K562 (cell line): Measurements from ENCODE around the gene MCM3. TPM values are rescaled to one million over a fixed set of nuclear protein-coding genes. Genes with fewer than 3 reads are reported as not detected.

Experiments used
- ATF2 ChIP-seq: sonication (generic); formaldehyde crosslinking; IDR thresholded peaks from 2 replicates; pipeline ENCODE4 v1.8.1; 2022; ENCODE audit warnings: missing genetic modification reagents
- CXXC5 ChIP-seq: fragments of 250-450 bp; sonication (Bioruptor Pico); IDR thresholded peaks from 2 replicates; pipeline ENCODE4 v1.8.0; 2022; ENCODE audit warnings: inconsistent platforms, mild to moderate bottlenecking, moderate library complexity
- ETS2 ChIP-seq: IDR thresholded peaks from 2 replicates; pipeline ENCODE4 v1.6.1; 2016; ENCODE audit warnings: borderline replicate concordance, missing genetic modification characterization, mild to moderate bottlenecking, moderate library complexity, missing compliant biosample characterization; ENCODE audit not compliant: poor library complexity, severe bottlenecking
- GTF2E2 ChIP-seq: fragments of 200-800 bp; sonication (Bioruptor generic); IDR thresholded peaks from 2 replicates; pipeline ENCODE4 v1.6.1; 2016; ENCODE audit warnings: missing genetic modification characterization, missing compliant biosample characterization
- HNRNPL ChIP-seq: fragments of 200-400 bp; formaldehyde crosslinking; IDR thresholded peaks from 2 replicates; pipeline ENCODE4 v1.6.1; 2017; ENCODE audit warnings: low read depth, mild to moderate bottlenecking, low read length
- JUND ChIP-seq, 2 experiments: IDR thresholded peaks; 2 replicates in 1 of 2; 3 replicates in 1 of 2; pipeline ENCODE4 v1.6.1; 2011; ENCODE audit warnings: borderline replicate concordance in 2 of 2, low read depth in 2 of 2, low read length in 2 of 2, improper control_type of control experiment in 1 of 2, missing biosample characterization in 1 of 2, missing genetic modification characterization in 1 of 2, missing genetic modification reagents in 1 of 2
- KLF6 ChIP-seq: fragments of 250-450 bp; sonication (Bioruptor Pico); IDR thresholded peaks from 2 replicates; pipeline ENCODE4 v1.4.0; 2020; ENCODE audit warnings: mild to moderate bottlenecking, moderate library complexity, borderline replicate concordance
- LEF1 ChIP-seq: fragments of 450-650 bp; IDR thresholded peaks from 2 replicates; pipeline ENCODE4 v1.6.1; 2016; ENCODE audit warnings: mild to moderate bottlenecking
- MCM7 ChIP-seq, 2 experiments: fragments of 450-650 bp; IDR thresholded peaks; 2 replicates each; pipeline ENCODE4 v1.6.1; 2016 to 2018
- POLR2H ChIP-seq: IDR thresholded peaks from 2 replicates; pipeline ENCODE4 v1.6.1; 2016; ENCODE audit warnings: missing genetic modification characterization, low read depth, mild to moderate bottlenecking, control low read depth, missing compliant biosample characterization, moderate library complexity
- RBM14 ChIP-seq: fragments of 200-400 bp; formaldehyde crosslinking; IDR thresholded peaks from 2 replicates; pipeline ENCODE4 v1.6.1; 2018; ENCODE audit warnings: low read depth, mild to moderate bottlenecking, low read length, moderate library complexity, borderline replicate concordance; ENCODE audit not compliant: insufficient read depth
- SPI1 ChIP-seq: IDR thresholded peaks from 2 replicates; pipeline ENCODE4 v1.6.1; 2011; ENCODE audit warnings: low read depth, low read length, control low read depth, borderline replicate concordance
- TEAD4 ChIP-seq, 2 experiments: sonication (generic) in 1 of 2; formaldehyde crosslinking in 1 of 2; IDR thresholded peaks; 2 replicates each; pipeline versions ENCODE4 v1.6.1 to v1.8.0; 2012 to 2022; ENCODE audit warnings: borderline replicate concordance in 1 of 2, inconsistent platforms in 1 of 2, low read length in 1 of 2, mild to moderate bottlenecking in 1 of 2, missing genetic modification reagents in 1 of 2
- ZNF766 ChIP-seq: fragments of 200-800 bp; sonication (Bioruptor generic); conservative IDR thresholded peaks from 2 replicates; pipeline ENCODE4 v1.6.1; 2016; ENCODE audit warnings: missing genetic modification characterization, missing compliant biosample characterization
- polyA plus RNA-seq, 8 experiments: library from polyadenylated mRNA; depleted of rRNA in 4 of 8; stranded (reverse) in 5 of 8; unstranded in 3 of 8; fragments of >200 nt; fragmentation: Nextera tagmentation in 2 of 8; fragmentation: Illumina TruSeq in 1 of 8; extraction: Ambion mirVana in 2 of 8; extraction: Trizol in 1 of 8; gene quantifications; 2 replicates each; pipeline versions ENCODE4 v1.2.1 to v1.2.3, GENCODE V29; 2011 to 2014; ENCODE audit warnings: inconsistent platforms in 1 of 8, missing spikeins in 1 of 8
- total RNA-seq, 7 experiments: library from RNA; depleted of rRNA in 6 of 7; stranded (reverse); fragments of >200 nt in 6 of 7; fragmentation: Illumina TruSeq in 2 of 7; extraction: Trizol in 2 of 7; gene quantifications; 2 replicates each; pipeline versions ENCODE4 v1.2.1 to v1.2.3, GENCODE V29; 2011 to 2021; ENCODE audit warnings: low replicate concordance in 1 of 7
- TF ChIP-seq, protein P1 (sequence below), 2 experiments: fragments of 450-650 bp; conservative IDR thresholded peaks; 2 replicates each; pipeline ENCODE4 v1.6.1; 2017; ENCODE audit warnings: mild to moderate bottlenecking in 2 of 2, moderate library complexity in 2 of 2
- TF ChIP-seq, protein P2 (sequence below): fragments of 450-650 bp; IDR thresholded peaks from 2 replicates; pipeline ENCODE4 v1.6.1; 2018; ENCODE audit not compliant: partially characterized antibody
- TF ChIP-seq, protein P3 (sequence below), 2 experiments: IDR thresholded peaks; 2 replicates each; pipeline ENCODE4 v1.6.1; 2011; ENCODE audit warnings: borderline replicate concordance in 1 of 2, control low read depth in 1 of 2, low read depth in 1 of 2, low read length in 1 of 2, mild to moderate bottlenecking in 1 of 2, mixed read lengths in 1 of 2, moderate library complexity in 1 of 2; ENCODE audit not compliant: insufficient read depth in 1 of 2, insufficient read length in 1 of 2, poor library complexity in 1 of 2, severe bottlenecking in 1 of 2; ENCODE audit errors: extremely low read depth in 1 of 2

The MCM3 gene
- total and polyA plus RNA-seq, 9 of the 15 experiments (the other 6 are each of a cell fraction or from before 2014, with no cell fraction given) = 76.1 to 270 (median 250) TPM

DNA sequence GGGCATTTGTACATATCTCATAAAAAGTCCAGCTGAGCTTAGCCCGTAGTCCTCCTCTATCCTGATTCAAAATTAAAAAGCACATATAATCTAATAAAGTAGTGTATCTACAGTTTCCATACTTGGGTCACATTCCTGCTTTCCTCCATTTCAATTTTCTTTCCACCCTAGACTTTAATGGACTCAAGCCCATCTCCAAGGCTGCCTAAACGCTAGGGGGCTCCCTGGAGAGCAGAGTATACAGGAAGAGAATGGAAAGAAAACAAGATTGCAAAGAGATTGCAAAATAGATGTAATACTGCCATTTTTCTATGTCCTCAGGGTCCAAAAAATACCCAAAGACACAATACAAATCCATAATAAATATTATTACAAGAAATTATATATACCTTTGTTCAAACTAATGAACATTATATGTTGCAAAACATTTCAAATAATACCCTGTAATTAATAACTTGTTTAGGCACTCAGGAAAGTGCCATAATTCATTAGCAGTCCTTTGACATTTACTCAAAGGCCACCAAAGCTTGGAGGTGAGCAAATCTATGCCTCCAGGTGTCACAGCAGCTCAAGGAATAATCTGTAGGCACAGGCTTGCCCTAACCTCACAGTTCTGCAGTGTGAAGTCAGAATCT lies 2.4 kb upstream of the MCM3 start (continued):
- peak; percentile 52; the same call in 1 of the 2 replicates for TF ChIP-seq TEAD4 (IDR thresholded peaks at IDR 0.05; ENCODE audit: low read length)
- no peak for TF ChIP-seq TEAD4 (CRISPR knock-in tag; IDR thresholded peaks at IDR 0.05; ENCODE audit: borderline replicate concordance)
- TF ChIP-seq, protein P1, sequence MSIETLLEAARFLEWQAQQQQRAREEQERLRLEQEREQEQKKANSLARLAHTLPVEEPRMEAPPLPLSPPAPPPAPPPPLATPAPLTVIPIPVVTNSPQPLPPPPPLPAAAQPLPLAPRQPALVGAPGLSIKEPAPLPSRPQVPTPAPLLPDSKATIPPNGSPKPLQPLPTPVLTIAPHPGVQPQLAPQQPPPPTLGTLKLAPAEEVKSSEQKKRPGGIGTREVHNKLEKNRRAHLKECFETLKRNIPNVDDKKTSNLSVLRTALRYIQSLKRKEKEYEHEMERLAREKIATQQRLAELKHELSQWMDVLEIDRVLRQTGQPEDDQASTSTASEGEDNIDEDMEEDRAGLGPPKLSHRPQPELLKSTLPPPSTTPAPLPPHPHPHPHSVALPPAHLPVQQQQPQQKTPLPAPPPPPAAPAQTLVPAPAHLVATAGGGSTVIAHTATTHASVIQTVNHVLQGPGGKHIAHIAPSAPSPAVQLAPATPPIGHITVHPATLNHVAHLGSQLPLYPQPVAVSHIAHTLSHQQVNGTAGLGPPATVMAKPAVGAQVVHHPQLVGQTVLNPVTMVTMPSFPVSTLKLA (conservative IDR thresholded peaks at IDR 0.05) = 0 out of 4 replicates have a peak, but pooled peaks of 1 of the 2 experiments have one; percentile 8
- 0 out of 2 replicates have a peak, but pooled peaks have one; percentile 39 for TF ChIP-seq GTF2E2 (tag)
- no peak for TF ChIP-seq ETS2
- TF ChIP-seq, protein P2, sequence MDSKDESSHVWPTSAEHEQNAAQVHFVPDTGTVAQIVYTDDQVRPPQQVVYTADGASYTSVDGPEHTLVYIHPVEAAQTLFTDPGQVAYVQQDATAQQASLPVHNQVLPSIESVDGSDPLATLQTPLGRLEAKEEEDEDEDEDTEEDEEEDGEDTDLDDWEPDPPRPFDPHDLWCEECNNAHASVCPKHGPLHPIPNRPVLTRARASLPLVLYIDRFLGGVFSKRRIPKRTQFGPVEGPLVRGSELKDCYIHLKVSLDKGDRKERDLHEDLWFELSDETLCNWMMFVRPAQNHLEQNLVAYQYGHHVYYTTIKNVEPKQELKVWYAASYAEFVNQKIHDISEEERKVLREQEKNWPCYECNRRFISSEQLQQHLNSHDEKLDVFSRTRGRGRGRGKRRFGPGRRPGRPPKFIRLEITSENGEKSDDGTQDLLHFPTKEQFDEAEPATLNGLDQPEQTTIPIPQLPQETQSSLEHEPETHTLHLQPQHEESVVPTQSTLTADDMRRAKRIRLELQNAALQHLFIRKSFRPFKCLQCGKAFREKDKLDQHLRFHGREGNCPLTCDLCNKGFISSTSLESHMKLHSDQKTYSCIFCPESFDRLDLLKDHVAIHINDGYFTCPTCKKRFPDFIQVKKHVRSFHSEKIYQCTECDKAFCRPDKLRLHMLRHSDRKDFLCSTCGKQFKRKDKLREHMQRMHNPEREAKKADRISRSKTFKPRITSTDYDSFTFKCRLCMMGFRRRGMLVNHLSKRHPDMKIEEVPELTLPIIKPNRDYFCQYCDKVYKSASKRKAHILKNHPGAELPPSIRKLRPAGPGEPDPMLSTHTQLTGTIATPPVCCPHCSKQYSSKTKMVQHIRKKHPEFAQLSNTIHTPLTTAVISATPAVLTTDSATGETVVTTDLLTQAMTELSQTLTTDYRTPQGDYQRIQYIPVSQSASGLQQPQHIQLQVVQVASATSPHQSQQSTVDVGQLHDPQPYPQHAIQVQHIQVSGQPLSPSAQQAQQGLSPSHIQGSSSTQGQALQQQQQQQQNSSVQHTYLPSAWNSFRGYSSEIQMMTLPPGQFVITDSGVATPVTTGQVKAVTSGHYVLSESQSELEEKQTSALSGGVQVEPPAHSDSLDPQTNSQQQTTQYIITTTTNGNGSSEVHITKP = peak; percentile 92
- TF ChIP-seq LEF1 = peak; percentile 51; the same call in 1 of the 2 replicates
- TF ChIP-seq MCM7 (IDR thresholded peaks at IDR 0.05) = no peak
- no peak for TF ChIP-seq RBM14
- TF ChIP-seq CXXC5 = 0 out of 2 replicates have a peak, but pooled peaks have one; percentile 42
- peak; percentile 42; the same call in 1 of the 2 replicates for TF ChIP-seq JUND (IDR thresholded peaks at IDR 0.05; ENCODE audit: borderline replicate concordance, low read depth, low read length)
- no peak; the same call in 2 of the 3 replicates for TF ChIP-seq JUND (tag; IDR thresholded peaks at IDR 0.05; ENCODE audit: borderline replicate concordance, low read depth, low read length)
- TF ChIP-seq SPI1 = no peak
- TF ChIP-seq POLR2H (tag) = 0 out of 2 replicates have a peak, but pooled peaks have one; percentile 45
- TF ChIP-seq, protein P3, sequence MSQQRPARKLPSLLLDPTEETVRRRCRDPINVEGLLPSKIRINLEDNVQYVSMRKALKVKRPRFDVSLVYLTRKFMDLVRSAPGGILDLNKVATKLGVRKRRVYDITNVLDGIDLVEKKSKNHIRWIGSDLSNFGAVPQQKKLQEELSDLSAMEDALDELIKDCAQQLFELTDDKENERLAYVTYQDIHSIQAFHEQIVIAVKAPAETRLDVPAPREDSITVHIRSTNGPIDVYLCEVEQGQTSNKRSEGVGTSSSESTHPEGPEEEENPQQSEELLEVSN (IDR thresholded peaks at IDR 0.05; ENCODE audit: borderline replicate concordance in 1 of 2, extremely low read depth in 1 of 2, insufficient read depth in 1 of 2, insufficient read length in 1 of 2, low read depth in 1 of 2, low read length in 1 of 2, poor library complexity in 1 of 2, severe bottlenecking in 1 of 2) = no peak
- TF ChIP-seq ATF2 = no peak
- peak; percentile 69; the same call in 1 of the 2 replicates for TF ChIP-seq KLF6
- 0 out of 2 replicates have a peak, but pooled peaks have one; percentile 23 for TF ChIP-seq ZNF766 (CRISPR knock-in tag)
- no peak for TF ChIP-seq HNRNPL
